HCT116 (cell line): ENCODE data around the gene PRCD. TPM values are rescaled to one million over a fixed set of nuclear protein-coding genes. Genes with fewer than 3 reads are reported as not detected.

Experiments
- ATAC-seq: fragments of 200-7000 bp; cut with Tn5 transposase; 2 replicates; pipeline ENCODE4 v1.9.1; 2020; ENCODE audit warnings: mild to moderate bottlenecking, moderate library complexity
- BruUV-seq: library from RNA; stranded (reverse); fragments of 400-500 nt; replicated peaks from 2 replicates; lab custom pipeline; 2021; lab: Mats Ljungman, UMichigan
- CTCF ChIA-PET: fragments of 300-600 bp; sonication (Branson Sonifier 250); formaldehyde crosslinking; loops from one replicate; lab custom pipeline; 2021; ENCODE audit warnings: antibody characterized with exemption; lab: Charles Lee
- POLR2A ChIA-PET: fragments of 300-600, 350-600 bp; sonication (Branson Sonifier 250); formaldehyde crosslinking; loops from one replicate; lab custom pipeline; 2021; ENCODE audit warnings: antibody characterized with exemption; lab: Charles Lee
- RAD21 ChIA-PET, 2 experiments: fragments of 300-600 bp; sonication (Branson Sonifier 250); formaldehyde crosslinking; loops; one replicate each; lab custom pipeline; 2023; ENCODE audit warnings: low total read pairs in 2 of 2; ENCODE audit not compliant: uncharacterized antibody in 2 of 2, unreplicated experiment in 2 of 2, low non-redundant PET in 1 of 2; lab: Charles Lee
- DNase-seq: peaks from one replicate; pipeline ENCODE4 v3.0.0-alpha.2; 2010; ENCODE audit warnings: low read depth, low spot score
- H2AFZ ChIP-seq: fragments of 200-600 bp; shearing (Covaris generic), sonication (generic); 2 replicates; pipeline ENCODE4 v1.6.1; 2017; ENCODE audit warnings: low read depth, mixed run types, mixed read lengths, antibody characterized with exemption, low read length; ENCODE audit not compliant: poor library complexity, severe bottlenecking
- H3K27ac ChIP-seq: 2 replicates; pipeline ENCODE4 v1.5.1; 2012; ENCODE audit warnings: low read depth, low read length
- H3K27me3 ChIP-seq: fragments of 200-600 bp; sonication (generic); 2 replicates; pipeline ENCODE4 v1.6.1; 2016; ENCODE audit warnings: mixed run types, low read length, mixed read lengths; ENCODE audit not compliant: insufficient read depth
- H3K36me3 ChIP-seq, 2 experiments: fragments of 200-500 bp in 1 of 2; fragments of 200-600 bp in 1 of 2; sonication (Bioruptor generic) in 1 of 2; sonication (generic) in 1 of 2; 2 replicates each; pipeline versions ENCODE4 v1.5.1 to v1.6.1; 2014 to 2016; ENCODE audit warnings: low read length in 2 of 2, inconsistent platforms in 1 of 2, mixed read lengths in 1 of 2, mixed run types in 1 of 2; ENCODE audit not compliant: insufficient read depth in 2 of 2, control insufficient read depth in 1 of 2
- H3K4me1 ChIP-seq, 2 experiments: fragments of 200-600 bp in 1 of 2; sonication (generic) in 1 of 2; 2 replicates each; pipeline versions ENCODE4 v1.5.1 to v1.6.1; 2012 to 2017; ENCODE audit warnings: low read length in 2 of 2, inconsistent platforms in 1 of 2, mild to moderate bottlenecking in 1 of 2, mixed read lengths in 1 of 2, mixed run types in 1 of 2, moderate library complexity in 1 of 2; ENCODE audit not compliant: insufficient read depth in 2 of 2, control insufficient read depth in 1 of 2
- H3K4me2 ChIP-seq: fragments of 200-600 bp; sonication (generic); 2 replicates; pipeline ENCODE4 v1.6.1; 2017; ENCODE audit warnings: mixed run types, low read length, mixed read lengths
- H3K4me3 ChIP-seq, 2 experiments: fragments of 200-600 bp in 1 of 2; sonication (generic) in 1 of 2; replicated peaks in 1 of 2; 2 replicates each; pipeline ENCODE4 v1.5.1; 2011 to 2016; ENCODE audit warnings: low read length in 2 of 2, control low read depth in 1 of 2, low read depth in 1 of 2, mild to moderate bottlenecking in 1 of 2, mixed read lengths in 1 of 2, mixed run types in 1 of 2
- H3K79me2 ChIP-seq: fragments of 200-600 bp; sonication (generic); 2 replicates; pipeline ENCODE4 v1.6.1; 2017; ENCODE audit warnings: mild to moderate bottlenecking, mixed run types, low read length, moderate library complexity, mixed read lengths; ENCODE audit not compliant: insufficient read depth
- H3K9ac ChIP-seq: fragments of 200-600 bp; sonication (generic); 2 replicates; pipeline ENCODE4 v1.6.1; 2016; ENCODE audit warnings: low read length, mixed read lengths
- H3K9me2 ChIP-seq: fragments of 200-600 bp; sonication (generic), shearing (Covaris generic); 2 replicates; pipeline ENCODE4 v1.6.1; 2017; ENCODE audit warnings: mixed run types, mild to moderate bottlenecking, moderate library complexity; ENCODE audit not compliant: insufficient read depth
- H3K9me3 ChIP-seq, 2 experiments: fragments of 200-500 bp in 1 of 2; fragments of 200-600 bp in 1 of 2; sonication (Bioruptor generic) in 1 of 2; sonication (generic) in 1 of 2; 2 replicates each; pipeline ENCODE4 v1.6.1; 2014 to 2017; ENCODE audit warnings: low read length in 2 of 2, mixed read lengths in 2 of 2, inconsistent platforms in 1 of 2, low read depth in 1 of 2, mild to moderate bottlenecking in 1 of 2, mixed run types in 1 of 2, moderate library complexity in 1 of 2; ENCODE audit not compliant: control insufficient read depth in 1 of 2, insufficient read depth in 1 of 2
- H4K20me1 ChIP-seq: fragments of 200-600 bp; sonication (generic), shearing (Covaris generic); 2 replicates; pipeline ENCODE4 v1.6.1; 2017; ENCODE audit warnings: mixed run types, mild to moderate bottlenecking, moderate library complexity; ENCODE audit not compliant: insufficient read depth
- EGR1 ChIP-seq: IDR thresholded peaks from 2 replicates; pipeline ENCODE4 v1.6.1; 2012; ENCODE audit warnings: low read depth
- MAX ChIP-seq: IDR thresholded peaks from 2 replicates; pipeline ENCODE4 v1.6.1; 2012
- YY1 ChIP-seq: IDR thresholded peaks from 2 replicates; pipeline ENCODE4 v1.6.1; 2011; ENCODE audit warnings: low read length, low read depth, moderate library complexity, mild to moderate bottlenecking; ENCODE audit not compliant: insufficient replicate concordance; ENCODE audit errors: extremely low read depth
- ZFX ChIP-seq: fragments of 450-650 bp; IDR thresholded peaks from 2 replicates; pipeline ENCODE4 v1.6.1; 2017
- intact Hi-C: fragments of 100-400 bp; cut with micrococcal nuclease; formaldehyde crosslinking; loops from 2 replicates; pipeline ENCODE4 v1.10.0; 2022
- total RNA-seq: library from RNA; stranded (reverse); gene quantifications from one replicate; pipeline ENCODE4 v1.2.1, GENCODE V29; 2021; ENCODE audit not compliant: unreplicated experiment
- TF ChIP-seq, protein P1 (sequence below): IDR thresholded peaks from 2 replicates; pipeline ENCODE4 v1.6.1; 2011; ENCODE audit warnings: mild to moderate bottlenecking, low read length, moderate library complexity; ENCODE audit not compliant: insufficient replicate concordance; ENCODE audit errors: extremely low read depth

The PRCD gene
- total RNA-seq, 1 experiment from 2014 or later, result not detected

- POLR2A ChIA-PET, result interaction anchor here (2.0 kb wide), 1 partner anchor 9 kb away, joined by 7 read pairs; the partner anchor contains the start of gene RHBDF2
- peaks cover 4 to 44% of the 10 kb centered on the region in 2 experiments; a peak in 3 of 4 replicates for H3K4me1 ChIP-seq
- RAD21 ChIA-PET, result interaction anchor here in 1 of 2 experiments (0.5 kb wide), 1 partner anchor 359 kb away, joined by 10 read pairs; no protein-coding TSS in a partner anchor
- no peaks in the 10 kb centered on the region for H3K9me2 ChIP-seq
- peaks cover 3 to 5% of the 10 kb centered on the region in 2 experiments; a peak in 1 of 4 replicates for H3K36me3 ChIP-seq
- H4K20me1 ChIP-seq, result no peaks in the 10 kb centered on the region
- TF ChIP-seq ZFX, result no peak
- TF ChIP-seq MAX, result no peak
- TF ChIP-seq, all 23 proteins: peak for 0
- no peak overlapping the region for H3K27ac ChIP-seq
- no peak overlapping the region for H3K9ac ChIP-seq
- no peaks in the 10 kb centered on the region for H3K9me3 ChIP-seq
- CTCF ChIA-PET, result interaction anchor here (1.7 kb wide), 1 partner anchor 32 kb away, joined by 4 read pairs; no protein-coding TSS in a partner anchor
- H2AFZ ChIP-seq, result no peak overlapping the region
- intact Hi-C loops, result no loop called here
- ATAC-seq (no peak), DNase-seq (no peak)
- H3K4me3 ChIP-seq, result no peak overlapping the region
- peaks cover 11% of the 10 kb centered on the region for H3K79me2 ChIP-seq
- BruUV-seq, result no TSS peak
- H3K4me2 ChIP-seq, result no peak overlapping the region
- H3K27me3 ChIP-seq, result no peaks in the 10 kb centered on the region
These were observed 48.3 kb upstream of the PRCD start for GRCh38 chr17:76491271-76492122.

DNA sequence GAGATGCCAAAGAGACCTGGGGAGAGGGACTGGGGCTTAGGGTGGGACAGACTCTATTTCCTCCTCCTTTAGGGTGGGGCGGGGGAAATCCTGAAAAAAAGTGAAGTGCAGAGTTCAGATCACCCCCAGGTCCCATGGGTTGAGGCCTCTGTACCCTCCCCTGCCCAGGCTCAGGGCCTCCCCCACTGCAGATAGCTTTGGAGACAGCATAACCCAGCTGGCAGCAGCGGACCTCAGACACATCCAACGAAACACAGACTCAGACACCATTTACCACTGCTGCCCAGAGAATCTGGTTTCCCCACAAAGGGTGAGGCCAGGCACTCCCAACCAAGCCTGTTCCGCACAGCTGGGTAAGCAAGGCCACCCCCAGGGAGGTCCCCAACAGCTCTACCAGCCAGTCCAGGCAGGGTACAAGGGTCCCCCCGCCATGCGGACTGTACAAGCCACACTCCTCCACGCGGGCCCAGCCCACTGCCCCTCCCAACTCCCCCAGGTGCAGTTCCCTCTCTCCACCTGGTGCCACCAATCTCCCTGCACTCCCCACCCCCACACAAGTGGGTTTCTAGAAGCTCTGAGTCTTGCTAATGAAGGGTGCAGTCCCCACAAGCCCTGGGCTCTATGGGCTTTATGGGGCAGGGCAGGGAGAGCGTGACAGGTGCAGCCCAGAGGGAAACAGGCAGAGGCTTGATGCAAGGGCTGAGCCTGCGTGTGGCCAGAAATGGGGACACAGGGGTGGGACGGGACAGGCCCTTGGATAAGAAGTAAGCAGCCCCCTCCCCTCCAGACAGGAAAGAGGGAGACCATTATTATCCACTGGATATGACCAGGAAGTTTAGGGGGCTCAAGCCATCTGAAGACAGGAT lies 47.5 kb upstream of the PRCD start:
- Histone ChIP-seq H3K4me3 (no peak overlapping the region), H3K4me2 (peak overlapping the region; percentile 31), H3K9ac (no peak overlapping the region), H2AFZ (no peak overlapping the region), H3K36me3 (peaks cover 3 to 5% of the 10 kb centered on the region in 2 experiments; a peak in 1 of 4 replicates), H3K79me2 (peaks cover 19% of the 10 kb centered on the region), H3K4me1 (peaks cover 4 to 41% of the 10 kb centered on the region in 2 experiments; a peak in 2 of 4 replicates), H4K20me1 (no peaks in the 10 kb centered on the region), H3K27ac (no peak overlapping the region), H3K9me3 (no peaks in the 10 kb centered on the region), H3K27me3 (no peaks in the 10 kb centered on the region), H3K9me2 (no peaks in the 10 kb centered on the region)
- intact Hi-C loops, result no loop called here
- POLR2A ChIA-PET, result no interaction called here
- peak; percentile 13; the same call in 1 of the 2 replicates for ATAC-seq
- RAD21 ChIA-PET, result interaction anchor here in 1 of 2 experiments (0.5 kb wide), 1 partner anchor 360 kb away, joined by 10 read pairs; no protein-coding TSS in a partner anchor
- CTCF ChIA-PET, result no interaction called here
- no TSS peak for BruUV-seq
- TF ChIP-seq EGR1 (no peak), ZFX (no peak), YY1 (no peak)
- TF ChIP-seq, protein P1, sequence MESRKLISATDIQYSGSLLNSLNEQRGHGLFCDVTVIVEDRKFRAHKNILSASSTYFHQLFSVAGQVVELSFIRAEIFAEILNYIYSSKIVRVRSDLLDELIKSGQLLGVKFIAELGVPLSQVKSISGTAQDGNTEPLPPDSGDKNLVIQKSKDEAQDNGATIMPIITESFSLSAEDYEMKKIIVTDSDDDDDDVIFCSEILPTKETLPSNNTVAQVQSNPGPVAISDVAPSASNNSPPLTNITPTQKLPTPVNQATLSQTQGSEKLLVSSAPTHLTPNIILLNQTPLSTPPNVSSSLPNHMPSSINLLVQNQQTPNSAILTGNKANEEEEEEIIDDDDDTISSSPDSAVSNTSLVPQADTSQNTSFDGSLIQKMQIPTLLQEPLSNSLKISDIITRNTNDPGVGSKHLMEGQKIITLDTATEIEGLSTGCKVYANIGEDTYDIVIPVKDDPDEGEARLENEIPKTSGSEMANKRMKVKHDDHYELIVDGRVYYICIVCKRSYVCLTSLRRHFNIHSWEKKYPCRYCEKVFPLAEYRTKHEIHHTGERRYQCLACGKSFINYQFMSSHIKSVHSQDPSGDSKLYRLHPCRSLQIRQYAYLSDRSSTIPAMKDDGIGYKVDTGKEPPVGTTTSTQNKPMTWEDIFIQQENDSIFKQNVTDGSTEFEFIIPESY, result no peak
- no peak for DNase-seq
